ENCODE measurements around the gene CACFD1.

The CACFD1 gene

DNA sequence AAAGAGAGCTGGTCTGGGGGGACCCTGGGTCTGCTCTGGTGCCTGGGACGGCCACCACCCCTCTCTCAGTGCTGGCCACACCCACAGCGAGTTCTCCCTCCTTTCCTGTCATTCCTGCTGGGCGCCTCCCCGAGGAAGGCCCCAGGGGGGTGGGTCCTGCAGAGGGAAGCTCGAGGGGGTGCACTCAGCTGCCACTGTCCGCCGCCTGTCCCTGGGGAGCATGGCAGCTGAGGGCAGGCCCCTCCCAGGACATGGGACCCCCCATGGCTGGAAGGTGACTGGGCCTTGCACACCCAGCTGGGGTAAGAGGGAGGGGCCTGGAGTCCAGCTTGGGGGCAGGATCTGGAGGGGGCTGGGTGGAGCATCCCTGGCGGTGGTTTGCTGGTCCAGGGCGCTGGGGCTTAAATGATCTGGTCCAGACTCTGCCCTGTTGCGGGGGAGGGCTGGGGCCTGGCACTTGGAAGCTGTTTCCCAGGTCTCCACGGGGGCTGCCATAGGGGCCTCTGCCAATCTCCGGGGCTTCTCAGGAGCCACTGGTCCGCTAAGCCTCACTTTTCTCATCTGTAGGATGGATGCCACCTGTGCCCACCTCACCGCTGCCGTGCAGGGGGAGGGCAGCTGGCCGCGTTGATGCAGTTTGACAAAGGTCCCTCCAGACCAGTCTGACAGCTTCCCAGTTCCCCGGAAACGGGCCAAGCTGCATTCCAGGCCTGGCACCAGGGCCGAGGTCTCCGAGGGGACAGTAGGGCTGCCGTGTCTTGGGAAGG, 25.1 kb downstream of the CACFD1 start:
- no peak for DNase-seq (ENCODE audit: low read depth)

DNA sequence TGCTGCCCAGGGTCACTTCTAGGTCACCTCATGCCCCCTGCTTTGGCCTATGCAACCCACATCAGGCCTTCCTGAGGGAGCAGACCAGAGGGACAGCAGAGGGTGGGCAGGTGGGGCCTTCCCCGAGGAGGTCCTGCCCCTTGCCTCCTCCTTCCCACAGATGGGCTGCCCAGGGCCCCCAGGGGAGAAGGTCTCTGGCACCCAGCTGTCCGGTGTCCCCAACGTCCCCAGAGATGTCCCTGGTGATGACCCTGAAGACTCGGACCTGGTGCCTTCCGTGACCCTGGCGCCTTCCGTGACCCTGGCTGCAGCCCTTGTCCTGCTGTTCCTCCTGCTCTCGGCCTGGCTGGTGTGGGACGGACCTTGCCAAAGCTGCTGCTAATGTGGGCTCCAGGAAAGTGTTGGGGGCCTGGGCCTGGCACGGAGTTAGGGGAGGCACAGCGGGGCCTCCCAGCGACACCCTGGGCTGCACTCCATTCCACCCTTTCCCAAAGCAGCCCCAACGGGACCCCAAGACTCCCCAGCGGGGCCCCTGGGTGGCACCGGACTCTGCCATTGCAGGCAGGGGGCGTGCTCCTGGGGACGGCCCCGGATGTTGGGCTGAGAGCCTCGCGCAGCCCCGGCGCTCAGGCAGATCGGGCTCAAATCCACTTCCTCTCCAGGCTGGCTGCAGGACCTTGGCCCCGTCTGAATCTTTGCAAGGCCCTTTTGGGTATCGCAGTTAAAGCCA, 25.9 kb downstream of the CACFD1 start:
- DNase-seq (ENCODE audit: low read depth), result no peak

DNA sequence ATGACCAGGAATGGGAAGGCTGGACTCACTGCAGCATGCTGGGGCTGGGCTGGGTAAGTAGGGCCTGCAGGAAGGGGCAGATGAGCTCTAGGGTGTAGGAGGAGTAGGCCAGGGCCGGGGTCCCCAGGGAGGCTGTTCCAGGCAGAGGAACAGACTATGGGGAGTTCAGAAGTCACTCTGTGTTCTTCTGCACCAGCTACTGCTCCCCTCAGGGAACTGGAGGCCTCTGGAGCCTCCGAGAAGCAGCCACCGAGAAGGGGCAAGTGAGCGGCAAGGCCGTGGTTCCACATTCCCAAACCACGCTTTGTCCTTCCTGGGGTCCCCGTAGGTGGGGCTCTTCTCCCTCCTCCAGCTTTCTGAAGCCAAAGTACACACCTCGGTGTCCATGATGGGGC, 27.6 kb downstream of the CACFD1 start:
- no peak for DNase-seq (ENCODE audit: low read depth)

DNA sequence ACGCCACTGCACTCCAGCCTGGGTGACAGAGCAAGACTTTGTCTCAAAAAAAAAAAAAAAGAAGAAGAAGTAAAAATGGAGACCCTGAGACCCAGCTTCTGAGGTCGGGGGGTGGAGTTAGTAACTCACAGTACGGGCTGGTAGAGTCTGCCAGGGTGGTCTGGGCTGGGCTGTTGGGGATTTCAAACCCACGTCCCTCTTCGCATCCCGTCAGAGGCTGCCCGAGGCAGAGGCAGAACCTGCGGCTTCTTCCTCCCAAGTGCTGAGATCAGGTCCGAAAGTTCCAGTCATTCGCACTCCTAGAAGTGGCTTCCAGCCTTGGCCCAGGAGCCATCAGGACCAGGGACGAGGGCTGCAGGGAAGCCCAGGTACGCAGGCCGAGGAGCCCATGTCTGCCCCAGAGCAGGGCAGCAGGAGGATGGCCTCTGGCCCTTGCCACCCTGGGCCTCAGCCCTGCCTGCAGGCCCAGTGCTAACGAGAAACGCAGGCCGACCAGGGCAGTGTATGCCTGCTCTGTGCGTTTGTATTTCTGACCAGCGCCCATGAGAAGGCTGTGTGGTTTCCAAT, 29.0 kb downstream of the CACFD1 start:
- DNase-seq (ENCODE audit: low read depth), result no peak

DNA sequence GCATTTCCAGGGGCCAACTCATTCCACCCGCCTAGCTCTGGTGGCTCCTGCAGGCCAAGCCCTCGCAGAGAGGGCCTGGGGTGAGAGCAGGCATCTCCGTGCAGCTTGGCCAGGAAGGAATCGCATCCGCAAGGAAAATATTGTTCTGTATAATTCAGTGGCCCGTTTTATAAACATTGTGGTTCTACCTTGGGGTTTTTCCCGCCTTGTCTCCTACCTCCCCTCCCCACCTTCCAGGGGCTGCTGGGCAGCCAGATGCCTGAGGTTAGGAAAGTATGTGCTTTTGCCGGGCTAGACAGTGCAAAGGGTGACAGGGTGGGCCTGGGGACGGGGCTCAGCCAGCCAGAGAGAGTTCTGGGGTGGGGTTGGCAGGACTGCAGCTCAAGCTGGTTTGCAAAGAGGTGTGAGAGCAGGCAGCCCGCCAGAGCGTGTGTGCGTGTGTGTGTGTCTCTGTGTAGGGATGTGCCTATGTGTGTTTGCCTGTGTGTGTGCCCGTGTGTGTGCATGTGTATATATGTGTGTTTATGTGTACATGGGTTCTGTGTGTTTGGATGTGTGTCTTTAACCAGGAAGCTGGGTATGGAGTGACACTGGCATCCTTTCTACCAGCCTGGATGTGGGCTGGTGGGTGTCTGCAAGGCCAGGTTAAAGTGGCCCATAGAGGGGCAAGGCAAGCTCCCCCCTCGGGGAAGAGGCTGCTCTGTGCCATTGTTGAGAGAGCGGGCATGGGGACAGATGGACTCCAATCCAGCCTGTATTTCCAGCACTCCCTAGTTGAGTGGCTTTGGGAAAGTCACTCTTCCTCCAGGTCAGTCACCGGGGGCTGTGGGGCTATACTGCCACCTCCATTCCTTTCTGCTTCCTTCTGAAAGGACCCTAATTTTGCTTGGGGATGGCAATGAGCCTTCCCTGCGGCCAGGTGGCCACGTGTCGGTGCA, 29.7 kb downstream of the CACFD1 start:
- DNase-seq (ENCODE audit: low read depth), result no peak

DNA sequence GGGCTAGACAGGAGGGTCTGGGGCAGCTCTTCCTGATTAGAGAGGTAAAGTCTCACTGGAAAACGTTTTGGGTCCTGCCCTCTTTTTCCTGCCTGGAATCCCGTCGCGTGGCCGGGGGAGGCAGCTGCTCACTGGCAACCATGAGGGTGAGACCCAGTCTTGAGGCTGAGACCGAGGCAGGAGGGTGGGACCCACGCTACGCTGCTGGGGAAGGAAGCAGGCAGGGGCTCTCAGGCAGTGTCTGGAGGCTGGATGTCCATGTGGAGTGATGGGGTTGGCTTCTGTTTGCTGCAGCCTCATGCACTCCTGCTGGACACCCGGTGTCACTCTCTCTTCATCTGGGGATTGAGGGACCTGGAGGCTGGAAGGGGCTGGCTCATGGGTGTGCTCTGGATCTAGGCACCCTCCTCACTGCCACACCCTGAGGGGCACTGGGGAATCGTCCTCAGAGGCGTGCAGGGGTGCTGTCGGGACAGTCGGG, 30.5 kb downstream of the CACFD1 start:
- no peak for DNase-seq (ENCODE audit: low read depth)

DNA sequence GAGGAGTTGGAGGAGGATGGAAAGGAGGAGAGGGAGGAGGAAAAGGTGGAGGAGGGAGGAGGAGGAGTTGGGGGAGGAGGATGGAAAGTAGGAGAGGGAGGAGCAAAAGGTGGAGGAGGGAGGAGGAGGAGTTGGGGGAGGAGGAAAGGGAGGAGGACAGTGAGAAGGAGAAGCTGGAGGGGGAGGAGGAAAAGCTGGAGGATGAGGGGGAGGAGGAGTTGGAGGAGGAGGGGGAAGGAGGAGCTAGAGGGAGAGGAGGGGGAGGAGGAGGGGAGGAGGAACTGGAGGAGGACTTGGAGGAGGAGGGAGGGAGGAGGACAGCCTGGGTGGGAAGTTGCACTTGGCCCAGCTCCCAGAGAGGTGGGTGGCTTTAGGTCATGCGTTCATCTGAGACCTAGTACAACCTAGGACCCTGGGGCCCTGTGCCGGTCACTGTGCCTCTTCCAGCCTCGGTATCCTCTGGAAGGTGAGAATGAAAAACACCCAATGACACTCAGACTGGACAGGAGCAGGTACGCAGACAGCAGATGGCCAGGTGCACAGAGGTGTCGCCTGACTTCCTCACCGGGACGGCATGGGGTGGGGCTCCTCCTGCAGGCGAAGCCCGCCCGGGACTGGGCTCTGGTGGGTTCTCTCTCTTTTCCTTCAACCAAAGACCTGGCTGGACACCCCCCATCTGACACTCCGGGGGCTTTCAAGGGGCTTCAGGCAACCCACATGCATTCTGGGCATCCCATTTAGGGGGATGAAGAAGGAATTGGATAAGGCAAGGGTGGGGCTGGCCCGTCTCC, 31.3 kb downstream of the CACFD1 start:
- no peak for DNase-seq (ENCODE audit: low read depth)

DNA sequence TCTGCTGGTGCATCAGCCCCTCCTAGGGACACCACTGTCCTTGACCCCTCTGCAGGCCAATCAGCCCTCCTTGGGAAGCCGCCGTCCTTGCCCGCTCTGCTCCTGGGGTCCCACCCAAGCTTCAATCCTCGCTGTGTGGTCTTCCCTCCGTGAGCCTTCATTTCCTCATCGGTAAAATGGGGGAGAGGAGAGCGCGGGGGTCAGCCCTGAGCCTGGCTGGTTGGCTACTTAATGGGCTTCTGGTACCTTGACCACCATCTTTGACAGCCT, 31.8 kb downstream of the CACFD1 start:
- no peak for DNase-seq (ENCODE audit: low read depth)

DNA sequence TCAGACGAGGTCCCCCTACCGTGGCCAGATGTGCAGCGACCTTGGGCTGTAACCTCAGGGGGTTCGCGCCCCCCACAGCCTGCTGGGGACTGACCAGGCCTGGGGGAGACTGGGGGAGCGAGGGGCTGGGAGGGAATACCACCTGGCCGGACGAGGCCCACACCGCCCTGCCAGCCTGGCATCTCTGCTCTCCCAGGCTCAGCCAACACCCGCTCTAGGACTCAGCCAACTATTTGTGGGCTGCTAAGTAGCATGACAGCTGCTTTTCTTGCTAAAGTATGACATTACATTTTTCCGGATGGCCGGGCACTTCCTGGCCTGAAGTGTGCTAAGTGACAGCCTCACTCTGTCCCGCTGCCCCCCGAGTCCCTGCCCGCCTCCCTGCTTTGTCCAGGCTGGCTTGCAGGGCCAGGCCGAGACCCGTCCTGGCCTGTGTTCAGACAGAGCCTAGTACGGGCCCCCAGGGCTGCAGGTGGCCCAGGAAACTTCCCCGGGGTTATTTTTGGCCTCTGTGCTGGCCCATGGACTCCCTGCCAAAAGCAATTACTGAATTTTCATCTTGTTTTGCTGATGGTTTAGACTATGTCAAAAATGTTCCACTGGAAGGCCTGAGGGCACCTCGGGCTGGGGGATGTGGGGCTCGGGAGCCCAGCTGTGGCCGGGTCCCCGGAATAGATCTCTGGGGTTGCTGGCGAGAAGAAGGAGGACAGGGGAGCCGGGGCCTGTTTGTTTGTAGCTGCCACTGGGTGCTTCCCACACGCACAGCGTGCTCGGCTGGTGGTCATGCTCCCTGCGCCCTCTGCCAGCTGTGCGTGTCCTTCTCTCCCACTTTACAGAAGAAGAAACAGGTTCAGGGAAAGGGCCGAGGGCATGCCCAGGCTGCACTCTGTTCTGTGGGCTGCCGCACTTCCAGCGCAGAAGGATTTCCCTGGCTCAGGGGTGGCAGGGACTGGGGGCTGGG, 32.6 kb downstream of the CACFD1 start:
- DNase-seq (ENCODE audit: low read depth), result no peak

DNA sequence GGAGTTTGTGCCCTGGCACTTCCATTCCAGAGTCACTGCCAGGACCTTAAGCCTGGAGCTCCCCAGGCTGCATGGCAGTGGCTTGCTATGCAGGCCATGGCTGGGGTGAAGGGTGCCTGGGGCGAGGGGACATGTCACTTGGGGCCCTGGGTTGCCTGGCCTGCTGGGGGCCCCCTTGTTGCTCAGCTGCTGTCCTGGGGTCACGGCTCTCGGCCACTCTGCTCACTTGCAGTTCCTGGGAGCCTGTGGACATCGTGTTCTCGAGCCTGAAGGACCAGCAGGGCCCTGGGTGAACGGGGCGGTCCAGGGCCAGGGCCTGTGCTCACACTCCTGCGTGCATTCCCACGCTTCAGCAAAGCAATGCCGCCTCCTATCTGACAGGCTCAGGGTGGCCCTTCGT, 33.6 kb downstream of the CACFD1 start:
- no peak for DNase-seq (ENCODE audit: low read depth)

DNA sequence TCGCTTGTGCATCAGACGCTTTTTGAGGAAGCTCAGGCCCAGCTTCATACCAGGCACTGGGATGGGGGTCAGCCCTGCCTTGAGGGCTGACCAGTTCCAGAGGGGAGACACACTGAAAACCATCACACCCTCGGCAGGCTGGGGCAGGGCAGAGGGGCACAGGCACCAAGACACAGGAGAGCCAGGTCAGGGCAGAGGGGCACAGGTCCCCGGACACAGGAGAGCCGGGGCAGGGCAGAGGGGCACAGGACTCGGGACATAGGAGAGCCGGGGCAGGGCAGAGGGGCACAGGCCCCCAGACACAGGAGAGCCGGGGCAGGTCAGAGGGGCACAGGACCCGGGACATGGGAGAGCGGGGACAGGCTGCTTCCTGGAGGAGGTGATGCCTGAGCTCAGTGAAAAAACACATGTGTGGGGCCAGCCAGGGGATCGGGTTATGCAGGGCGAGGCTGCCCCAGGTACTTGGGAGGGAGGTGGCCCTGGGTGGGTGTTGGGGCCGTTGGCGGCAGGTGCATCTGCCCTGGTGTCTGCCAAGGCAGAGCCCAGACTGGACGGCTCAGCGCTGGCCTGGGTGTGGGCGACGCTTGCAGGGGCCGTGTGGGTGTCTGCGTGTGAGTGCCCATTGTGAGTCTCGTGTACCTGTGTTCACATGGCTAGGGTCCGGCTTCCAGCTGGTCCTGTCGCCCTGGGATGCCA, 34.2 kb downstream of the CACFD1 start:
- DNase-seq (ENCODE audit: low read depth), result no peak

DNA sequence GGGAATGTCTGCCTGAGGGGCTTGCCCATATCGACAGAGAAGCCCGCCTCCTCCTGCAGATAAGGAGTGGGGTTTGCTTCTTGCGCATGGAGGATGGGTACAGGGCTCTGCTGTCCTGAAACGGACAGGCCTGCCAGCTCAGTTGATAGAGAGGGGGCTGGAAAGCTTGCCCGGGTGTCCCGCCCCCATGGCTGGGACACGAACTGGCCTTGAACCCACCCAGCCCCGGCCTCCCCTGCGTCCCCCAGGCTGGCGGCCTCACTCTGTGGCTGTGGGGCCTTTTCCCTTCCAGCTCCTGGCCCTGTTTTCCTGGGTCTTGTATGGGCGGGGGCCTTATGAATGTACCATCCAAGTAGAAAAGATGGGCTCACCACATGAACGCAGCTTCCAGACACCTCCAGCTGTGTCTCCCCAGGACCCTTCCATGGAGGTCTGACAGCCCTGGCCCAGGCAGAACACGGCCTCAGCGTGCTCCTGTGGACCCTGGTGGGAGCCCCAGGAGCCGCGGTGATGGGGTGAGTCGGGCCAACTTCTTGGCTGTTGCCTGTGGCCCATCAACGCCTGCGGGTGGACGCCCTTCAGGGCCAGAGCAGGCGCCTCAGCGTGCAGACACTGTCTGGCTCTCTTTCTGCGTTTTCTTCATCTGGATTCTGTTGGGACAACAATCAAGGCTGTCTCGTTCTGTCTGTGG, 35.0 kb downstream of the CACFD1 start:
- DNase-seq (ENCODE audit: low read depth), result no peak

DNA sequence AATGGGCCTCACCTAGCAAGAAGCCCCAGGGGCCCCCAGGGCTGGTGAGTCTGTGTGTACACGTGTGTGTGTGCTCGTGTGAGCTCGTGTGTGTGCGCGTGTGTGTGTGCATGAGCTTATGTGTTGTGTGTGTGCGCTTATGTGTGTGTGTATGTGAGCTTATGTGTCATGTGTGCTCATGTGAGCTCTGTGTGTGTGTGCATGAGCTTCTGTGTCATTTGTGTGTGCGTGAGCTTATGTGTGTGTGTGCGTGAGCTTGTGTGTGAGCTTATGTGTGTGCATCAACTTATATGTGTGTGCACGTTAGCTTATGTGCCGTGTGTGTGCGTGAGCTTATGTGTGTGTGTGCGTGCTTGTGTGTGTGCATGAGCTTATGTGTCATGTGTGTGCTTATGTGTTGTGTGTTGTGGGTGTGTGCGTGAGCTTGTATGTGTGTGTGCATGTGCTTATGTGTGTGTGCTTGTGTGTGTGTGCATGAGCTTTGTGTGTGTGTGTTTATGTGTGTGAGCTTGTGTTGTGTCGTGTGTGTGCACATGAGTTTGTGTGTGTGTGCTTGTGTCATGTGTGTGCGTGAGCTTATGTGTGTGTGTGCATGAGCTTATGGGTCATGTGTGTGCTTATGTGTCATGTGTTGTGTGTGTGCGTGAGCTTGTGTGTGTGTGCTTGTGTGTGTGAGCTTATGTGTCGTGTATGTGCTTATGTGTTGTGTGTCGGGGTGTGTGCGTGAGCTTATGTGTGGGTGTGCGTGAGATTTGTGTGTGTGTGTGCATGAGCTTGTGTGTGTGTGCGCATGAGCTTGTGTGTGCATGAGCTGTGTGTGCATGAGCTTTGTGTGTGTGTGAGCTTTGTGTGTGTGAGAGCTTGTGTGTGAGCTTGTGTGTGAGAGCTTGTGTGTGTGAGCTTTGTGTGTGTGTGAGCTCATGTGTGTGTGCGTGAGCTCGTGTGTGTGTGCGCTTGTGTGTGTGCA, 35.8 kb downstream of the CACFD1 start:
- DNase-seq (ENCODE audit: low read depth), result no peak

DNA sequence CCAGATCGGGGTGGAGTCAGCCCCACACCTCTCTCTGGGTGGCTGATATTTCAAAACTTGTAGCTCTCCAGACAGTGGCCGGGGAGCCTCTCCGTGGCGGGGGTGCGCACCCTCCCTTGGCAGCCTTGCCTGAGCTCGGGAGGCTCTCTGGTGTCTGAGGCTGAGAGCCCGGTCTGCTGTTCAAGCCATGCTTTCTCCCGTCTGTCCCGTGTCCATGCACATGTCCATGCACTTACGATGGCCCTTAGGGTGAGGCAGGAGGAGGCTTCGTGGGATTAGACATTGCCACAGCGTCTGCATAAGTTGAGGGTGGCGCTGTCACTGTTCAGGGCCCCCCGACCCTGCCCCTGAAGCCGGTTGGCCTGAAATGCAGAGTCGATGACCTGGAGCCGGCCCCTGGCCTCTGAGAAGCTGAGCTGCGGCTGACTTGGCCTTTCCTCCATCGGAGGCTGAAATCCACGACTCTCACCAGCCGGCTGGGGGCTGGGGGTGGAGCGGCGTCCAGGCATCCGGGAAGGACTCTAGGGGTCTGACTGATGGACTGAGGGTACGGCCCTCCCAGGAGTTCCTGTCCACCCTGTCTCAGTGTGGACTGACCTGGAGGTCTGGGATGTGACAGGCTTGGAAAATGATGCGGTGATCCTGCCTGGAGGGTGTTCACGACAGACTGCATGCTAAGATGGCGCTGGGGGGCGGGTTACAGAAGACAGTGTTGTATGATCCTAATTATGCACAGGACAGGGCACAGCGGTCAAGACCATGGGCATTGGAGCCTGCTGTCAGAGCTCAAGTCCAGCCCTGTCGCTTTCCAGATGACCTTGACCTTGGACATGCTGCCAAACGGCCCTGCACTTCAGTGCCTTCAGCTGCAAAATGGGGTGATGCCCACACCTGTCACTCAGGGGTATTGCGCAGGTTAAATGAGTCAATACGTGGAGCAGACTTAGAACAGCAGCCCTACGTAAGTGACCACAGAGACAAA, 37.4 kb downstream of the CACFD1 start:
- no peak for DNase-seq (ENCODE audit: low read depth)

DNA sequence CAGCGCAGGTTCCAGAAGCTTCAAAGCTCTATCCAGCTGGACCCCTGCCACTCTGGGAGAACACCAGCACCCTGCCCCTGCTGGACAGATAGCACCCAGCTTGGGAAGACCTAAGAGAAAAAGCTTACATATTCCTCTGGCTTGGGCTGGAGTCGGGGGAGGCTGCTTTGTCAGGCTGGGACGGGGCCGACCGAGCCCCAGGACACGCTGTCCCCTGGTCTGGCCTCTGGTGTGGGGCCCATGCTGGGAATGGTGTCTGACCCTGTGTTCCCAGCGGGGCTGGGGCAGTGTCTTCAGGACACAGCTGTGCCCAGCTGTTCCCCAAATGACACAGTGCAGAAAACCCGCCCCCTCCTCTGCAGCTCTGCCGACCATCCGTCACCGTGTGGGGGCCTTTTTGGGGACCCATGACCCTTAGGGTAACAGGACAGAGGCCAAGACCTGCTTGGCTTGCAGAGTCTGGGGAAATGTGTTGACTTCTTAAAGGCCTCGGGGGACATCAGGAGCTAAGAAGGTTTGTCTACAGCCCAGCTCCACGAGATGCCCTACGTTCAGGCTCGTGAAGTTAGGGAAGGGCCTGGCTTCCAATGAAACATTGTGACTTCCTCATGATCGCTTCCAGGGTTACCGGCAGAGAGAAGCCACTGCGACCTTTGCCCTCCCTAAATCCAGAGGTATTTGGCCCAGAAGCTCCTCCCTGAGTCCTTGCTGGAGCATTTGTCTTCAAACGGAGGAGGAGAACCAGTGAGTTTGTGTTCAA, 39.5 kb downstream of the CACFD1 start:
- no peak for DNase-seq (ENCODE audit: low read depth)

DNA sequence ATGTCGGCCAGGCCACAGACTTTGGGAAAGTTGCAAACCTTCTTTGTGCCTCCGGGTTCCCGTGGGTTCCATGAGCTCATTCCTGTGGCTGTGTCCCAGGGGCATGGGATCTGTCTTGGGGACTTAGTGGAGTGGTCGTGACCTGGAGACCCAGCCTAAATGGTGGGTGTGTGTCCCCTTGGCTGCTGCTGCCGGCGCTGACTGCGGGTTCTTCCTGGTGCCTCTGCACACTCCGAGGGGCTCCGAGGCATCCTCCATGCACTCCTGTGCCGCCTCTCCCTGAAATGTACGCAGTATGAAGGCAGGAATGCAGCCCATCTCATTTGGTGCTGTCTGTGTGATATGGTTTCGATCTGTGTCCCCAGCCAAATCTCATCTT, 40.1 kb downstream of the CACFD1 start:
- no peak for DNase-seq (ENCODE audit: low read depth)
